GM10847 (cell line): ENCODE measurements around the gene SPATA32.

Source experiments
- POLR2A ChIP-seq: IDR thresholded peaks from 2 replicates; pipeline ENCODE4 v1.6.1; 2011; ENCODE audit not compliant: insufficient read length; ENCODE audit errors: extremely low read depth

The SPATA32 gene, protein sequence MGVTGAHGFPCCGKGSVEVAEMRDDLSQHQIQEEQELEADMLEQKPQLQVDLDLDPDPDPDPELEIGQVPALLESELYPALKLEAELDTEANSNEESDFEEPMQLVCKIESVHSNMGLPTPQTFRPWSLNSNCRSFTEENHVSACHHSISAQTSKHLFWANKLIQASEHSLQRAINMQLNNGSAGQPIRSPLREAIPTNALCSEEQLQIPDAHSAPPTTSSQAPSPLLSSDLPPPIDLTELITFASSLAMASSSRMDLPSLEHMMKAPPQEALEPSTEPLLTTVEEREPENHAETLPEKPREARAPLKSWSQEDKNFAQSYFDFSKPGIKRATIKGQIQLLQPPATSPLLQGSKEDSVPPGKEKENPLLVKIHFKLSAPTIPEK

GRCh38 chr17:45261577-45262515, at the start of gene SPATA32:
Gene SPATA32 (minus strand): TSS chr17:45262094. CDS start chr17:45262016, 78 bp downstream.
- no peak for TF ChIP-seq POLR2A

GRCh38 chr17:45311401-45311759, 49.5 kb upstream of the SPATA32 start:
- no peak for TF ChIP-seq POLR2A

- no peak for TF ChIP-seq POLR2A
These were observed 48.8 kb upstream of the SPATA32 start for GRCh38 chr17:45310380-45311324.

GRCh38 chr17:45309400-45309799, 47.5 kb upstream of the SPATA32 start:
- TF ChIP-seq POLR2A: no peak

DNA sequence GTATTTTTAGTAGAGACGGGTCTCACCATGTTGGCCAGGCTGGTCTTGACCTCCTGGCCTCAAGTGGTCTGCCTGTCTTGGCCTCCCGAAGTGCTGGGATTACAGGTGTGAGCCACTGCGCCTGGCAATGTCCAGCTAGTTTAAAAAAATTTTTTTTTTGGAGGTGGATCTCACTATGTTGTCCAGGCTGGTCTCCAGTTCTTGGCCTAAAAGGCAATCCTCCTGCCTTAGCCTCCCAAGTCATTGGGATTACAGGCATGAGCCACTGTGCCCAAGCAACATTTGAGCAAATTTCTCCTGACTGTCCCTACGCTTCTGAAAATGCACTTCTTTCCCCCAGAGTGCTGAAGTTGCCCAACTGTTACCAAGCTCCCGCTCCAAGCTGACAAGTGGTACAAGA, 46.9 kb upstream of the SPATA32 start:
- TF ChIP-seq POLR2A: no peak

DNA sequence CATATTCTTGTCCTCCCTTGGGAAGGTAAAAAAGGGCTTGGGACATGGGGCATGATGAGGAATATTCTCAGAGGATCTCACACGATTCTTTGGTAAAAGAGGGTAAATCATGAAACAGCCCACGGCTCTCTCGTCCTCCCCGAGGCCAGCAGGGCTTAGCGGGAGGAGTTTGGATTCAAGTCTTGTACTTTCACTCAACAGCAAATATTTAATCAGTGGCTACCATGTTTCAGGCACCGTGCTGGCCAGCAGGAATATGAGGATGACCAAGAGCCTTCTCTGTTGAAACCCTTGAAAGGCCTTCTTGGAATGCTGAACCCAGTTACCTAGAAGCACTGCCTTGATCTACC, 46.1 kb upstream of the SPATA32 start:
- TF ChIP-seq POLR2A: no peak

- no peak for TF ChIP-seq POLR2A
These were observed 45.6 kb upstream of the SPATA32 start for GRCh38 chr17:45307290-45308015.

GRCh38 chr17:45306623-45307022, 44.7 kb upstream of the SPATA32 start:
- TF ChIP-seq POLR2A: no peak

GRCh38 chr17:45306094-45306493, 44.2 kb upstream of the SPATA32 start:
- no peak for TF ChIP-seq POLR2A

DNA sequence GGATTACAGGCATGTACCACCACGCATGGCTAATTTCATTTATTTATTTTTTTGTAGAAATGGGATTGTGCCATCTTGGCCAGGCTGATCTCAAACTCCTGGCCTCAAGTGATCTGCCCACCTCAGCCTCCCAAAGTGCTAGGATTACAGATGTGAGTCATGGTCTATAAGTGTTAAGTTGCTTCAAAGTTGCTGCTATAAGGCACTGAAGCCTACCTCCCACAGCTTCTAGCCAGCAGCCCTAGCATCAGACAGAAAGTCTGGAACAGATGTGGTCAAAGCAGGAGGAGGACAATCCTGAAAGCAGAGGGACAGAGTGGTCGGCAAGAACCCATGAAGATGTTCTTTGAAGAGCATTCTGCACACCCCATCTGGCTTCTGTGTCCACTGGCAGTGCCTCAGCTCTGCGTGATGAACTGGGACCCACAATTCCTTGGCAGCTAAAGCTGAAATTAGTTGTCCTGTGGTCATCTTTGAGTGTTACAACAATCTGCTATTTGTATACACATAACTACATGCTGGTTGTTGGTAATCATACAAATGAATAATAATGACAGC, 43.7 kb upstream of the SPATA32 start:
- TF ChIP-seq POLR2A: no peak

- no peak for TF ChIP-seq POLR2A
These were observed 40.8 kb upstream of the SPATA32 start for GRCh38 chr17:45302649-45303173.

DNA sequence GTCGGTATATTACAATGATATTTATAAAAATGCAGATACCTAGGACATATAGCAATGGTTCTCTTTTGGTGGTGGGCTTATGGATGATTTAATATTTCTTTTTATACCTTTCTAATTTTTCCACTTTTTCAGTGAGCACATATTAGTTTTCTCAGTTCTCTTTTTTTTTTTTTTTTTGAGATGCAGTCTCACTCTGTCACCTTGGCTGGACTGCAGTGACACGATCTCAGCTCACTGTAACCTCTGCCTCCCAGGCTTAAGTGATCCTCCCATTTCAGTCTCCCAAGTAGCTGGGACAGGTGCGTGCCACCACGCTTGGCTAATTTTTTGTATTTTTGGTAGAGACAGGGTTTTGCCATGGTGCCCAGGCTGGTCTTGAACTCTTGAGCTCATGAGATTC, 39.8 kb upstream of the SPATA32 start:
- TF ChIP-seq POLR2A: no peak

DNA sequence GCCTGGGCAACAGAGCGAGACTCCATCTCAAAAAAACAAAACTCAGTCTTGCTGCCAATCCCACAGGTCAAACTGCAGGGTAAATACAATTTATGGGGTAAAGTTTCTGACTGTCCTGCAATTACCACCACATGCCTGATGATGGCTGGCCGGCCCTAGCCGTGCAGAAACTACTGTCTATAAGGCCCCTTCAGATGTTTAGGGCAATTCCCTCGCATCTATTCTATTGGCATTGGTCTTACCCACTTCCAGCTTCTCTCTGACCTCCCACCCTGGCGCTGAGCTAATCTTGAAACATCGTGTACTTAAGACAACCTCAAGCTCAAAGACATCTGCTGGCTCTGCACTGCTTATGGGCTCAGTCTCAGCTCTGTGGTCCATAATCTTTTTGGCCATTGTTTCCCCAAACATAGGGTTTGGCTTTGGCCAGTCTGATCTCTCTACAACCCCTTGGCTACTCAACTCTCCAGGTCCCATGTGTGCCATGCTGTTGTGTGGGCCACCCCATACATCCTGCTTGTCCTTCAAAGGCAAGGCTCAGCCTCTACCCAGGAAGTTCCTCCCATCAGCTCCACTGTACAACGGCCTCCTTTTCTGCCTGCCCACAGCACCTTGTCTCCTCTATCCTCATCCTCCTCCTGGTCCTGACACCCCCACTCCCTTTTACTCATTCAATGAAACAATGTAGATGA, 38.3 kb upstream of the SPATA32 start:
- TF ChIP-seq POLR2A: no peak
